IMR-90 (cell line): ENCODE results near the gene TRIM71. TPM values are rescaled to one million over a fixed set of nuclear protein-coding genes. Genes with fewer than 3 reads are reported as not detected.

ENCODE experiments used
- ATAC-seq: fragments of 200-7000 bp; cut with Tn5 transposase; 2 replicates; pipeline ENCODE4 v1.9.1; 2020; ENCODE audit warnings: low read depth, mild to moderate bottlenecking, moderate library complexity
- BruUV-seq: library from RNA; stranded (reverse); fragments of 400-500 nt; replicated peaks from 2 replicates; lab custom pipeline; 2021; lab: Mats Ljungman, UMichigan
- CTCF ChIA-PET: fragments of 300-600 bp; formaldehyde crosslinking; extraction: SDS; loops from one replicate; lab custom pipeline; 2021; ENCODE audit warnings: antibody characterized with exemption; lab: Yijun Ruan, JAX
- POLR2A ChIA-PET: fragments of 300-600 bp; sonication (Branson Sonifier 250); formaldehyde crosslinking; loops from one replicate; lab custom pipeline; 2022; ENCODE audit warnings: antibody characterized with exemption; ENCODE audit not compliant: unreplicated experiment; lab: Charles Lee
- DNase-seq: peaks from one replicate; pipeline ENCODE4 v3.0.0; 2013
- H2AFZ ChIP-seq: replicated peaks from 2 replicates; pipeline ENCODE3; 2013; ENCODE audit warnings: low read length, mild to moderate bottlenecking; ENCODE audit not compliant: poor library complexity
- H2AK5ac ChIP-seq: 2 replicates; pipeline ENCODE4 v1.6.1; 2013; ENCODE audit warnings: low read depth, low read length, inconsistent platforms
- H2AK9ac ChIP-seq: replicated peaks from 2 replicates; pipeline ENCODE3; 2013; ENCODE audit warnings: mild to moderate bottlenecking, low read depth, low read length, moderate library complexity; ENCODE audit not compliant: poor library complexity
- H2BK120ac ChIP-seq: 2 replicates; pipeline ENCODE4 v1.6.1; 2013; ENCODE audit warnings: low read depth, low read length, inconsistent platforms
- H2BK15ac ChIP-seq: 3 replicates; pipeline ENCODE4 v1.6.1; 2013; ENCODE audit warnings: low read depth, low read length, inconsistent platforms
- H2BK20ac ChIP-seq: 2 replicates; pipeline ENCODE4 v1.6.1; 2013; ENCODE audit warnings: low read depth, mild to moderate bottlenecking, inconsistent platforms, low read length, moderate library complexity
- H2BK5ac ChIP-seq: 2 replicates; pipeline ENCODE4 v1.6.1; 2013; ENCODE audit warnings: mild to moderate bottlenecking, low read depth, low read length, inconsistent platforms; ENCODE audit not compliant: poor library complexity, severe bottlenecking
- H3K14ac ChIP-seq: replicated peaks from 2 replicates; pipeline ENCODE4 v1.6.1; 2013; ENCODE audit warnings: low read depth, low read length, inconsistent platforms
- H3K18ac ChIP-seq: 2 replicates; pipeline ENCODE4 v1.6.1; 2013; ENCODE audit warnings: low read depth, low read length, control low read depth
- H3K23ac ChIP-seq: 2 replicates; pipeline ENCODE4 v1.6.1; 2013; ENCODE audit warnings: low read depth, low read length, inconsistent platforms
- H3K27ac ChIP-seq: 2 replicates; pipeline ENCODE4 v1.5.1; 2013; ENCODE audit warnings: mild to moderate bottlenecking, control low read depth, low read length; ENCODE audit not compliant: insufficient read depth
- H3K27me3 ChIP-seq: 2 replicates; pipeline ENCODE4 v1.6.1; 2013; ENCODE audit warnings: low read length; ENCODE audit not compliant: control insufficient read depth, insufficient read depth
- H3K36me3 ChIP-seq: 2 replicates; pipeline ENCODE4 v1.6.1; 2013; ENCODE audit warnings: low read length, mixed read lengths; ENCODE audit not compliant: control insufficient read depth, insufficient read depth
- H3K4ac ChIP-seq: 2 replicates; pipeline ENCODE4 v1.6.1; 2013; ENCODE audit warnings: low read depth, low read length, inconsistent platforms
- H3K4me1 ChIP-seq: 2 replicates; pipeline ENCODE4 v1.6.1; 2013; ENCODE audit warnings: low read length, mixed read lengths; ENCODE audit not compliant: control insufficient read depth, insufficient read depth
- H3K4me2 ChIP-seq: 2 replicates; pipeline ENCODE4 v1.6.1; 2013; ENCODE audit warnings: low read depth, mild to moderate bottlenecking, control low read depth, low read length, moderate library complexity
- H3K4me3 ChIP-seq: 2 replicates; pipeline ENCODE4 v1.5.1; 2013; ENCODE audit warnings: low read depth, mild to moderate bottlenecking, control low read depth, low read length, moderate library complexity; ENCODE audit not compliant: insufficient read depth
- H3K56ac ChIP-seq: 2 replicates; pipeline ENCODE4 v1.6.1; 2013; ENCODE audit warnings: low read length, inconsistent platforms; ENCODE audit not compliant: insufficient read depth; ENCODE audit errors: extremely low read depth
- H3K79me1 ChIP-seq, 2 experiments: 2 replicates each; pipeline ENCODE4 v1.6.1; 2013; ENCODE audit warnings: low read length in 2 of 2, inconsistent platforms in 1 of 2, low read depth in 1 of 2
- H3K9ac ChIP-seq: 2 replicates; pipeline ENCODE4 v1.6.1; 2013; ENCODE audit warnings: low read depth, low read length, control low read depth
- H3K9me1 ChIP-seq: 2 replicates; pipeline ENCODE4 v1.6.1; 2013; ENCODE audit warnings: low read length, inconsistent platforms; ENCODE audit not compliant: insufficient read depth
- H3K9me3 ChIP-seq: 2 replicates; pipeline ENCODE4 v1.6.1; 2013; ENCODE audit warnings: low read length; ENCODE audit not compliant: control insufficient read depth, insufficient read depth
- H4K20me1 ChIP-seq: 2 replicates; pipeline ENCODE4 v1.6.1; 2013; ENCODE audit warnings: low read length, inconsistent platforms; ENCODE audit not compliant: insufficient read depth
- H4K5ac ChIP-seq: 2 replicates; pipeline ENCODE4 v1.6.1; 2013; ENCODE audit warnings: mild to moderate bottlenecking, low read depth, low read length, control low read depth
- H4K8ac ChIP-seq, 2 experiments: 2 replicates each; pipeline ENCODE4 v1.6.1; 2013; ENCODE audit warnings: low read depth in 2 of 2, low read length in 2 of 2, control low read depth in 1 of 2, inconsistent platforms in 1 of 2
- H4K91ac ChIP-seq: 2 replicates; pipeline ENCODE4 v1.6.1; 2013; ENCODE audit warnings: low read depth, low read length, inconsistent platforms; ENCODE audit not compliant: insufficient read depth
- CEBPB ChIP-seq: IDR thresholded peaks from 2 replicates; pipeline ENCODE4 v1.6.1; 2012; ENCODE audit warnings: low read depth, low read length, improper control_type of control experiment
- CTCF ChIP-seq: conservative IDR thresholded peaks from 2 replicates; pipeline ENCODE4 v1.5.1; 2012; ENCODE audit warnings: mild to moderate bottlenecking, low read depth, low read length, improper control_type of control experiment
- FOS ChIP-seq: fragments of 150-350 bp; IDR thresholded peaks from 2 replicates; pipeline ENCODE4 v1.6.1; 2016; ENCODE audit warnings: low read depth, low read length
- MAZ ChIP-seq: IDR thresholded peaks from 2 replicates; pipeline ENCODE4 v1.6.1; 2012; ENCODE audit warnings: low read depth, mild to moderate bottlenecking, low read length, improper control_type of control experiment, moderate library complexity, borderline replicate concordance
- NFE2L2 ChIP-seq: fragments of 150-350 bp; IDR thresholded peaks from 2 replicates; pipeline ENCODE4 v1.6.1; 2016; ENCODE audit warnings: low read depth, mild to moderate bottlenecking, low read length
- POLR2A ChIP-seq: IDR thresholded peaks from 2 replicates; pipeline ENCODE4 v1.6.1; 2012; ENCODE audit warnings: mild to moderate bottlenecking, low read depth, low read length
- RAD21 ChIP-seq: IDR thresholded peaks from 2 replicates; pipeline ENCODE4 v1.6.1; 2012; ENCODE audit warnings: low read length, improper control_type of control experiment
- whole genome bisulfite sequencing, 2 experiments: methylation state at CpG; one replicate each; pipeline versions ENCODE4 v1.1.5 to v1.1.7; 2013; ENCODE audit warnings: missing lambda C conversion rate in 2 of 2; ENCODE audit not compliant: insufficient read length in 1 of 2; ENCODE audit errors: extremely low coverage in 2 of 2; 5-methylcytosine and 5-hydroxymethylcytosine counted together
- dilution Hi-C: fragments of 300-500 bp; cut with HindIII; formaldehyde crosslinking; loops from one replicate; pipeline ENCODE4 v1.14.3; 2018; ENCODE audit warnings: low sequenced_read_pairs; ENCODE audit not compliant: unreplicated experiment
- in situ Hi-C: fragments of 300-500 bp; cut with MboI; formaldehyde crosslinking; loops from 3 replicates; pipeline ENCODE4 v1.14.3; 2019; ENCODE audit warnings: low sequenced_read_pairs, inconsistent platforms, mixed read lengths
- intact Hi-C: fragments of 100-400 bp; cut with micrococcal nuclease; formaldehyde crosslinking; loops from 2 replicates; pipeline ENCODE4 v1.10.0; 2022
- polyA plus RNA-seq, 3 experiments: library from polyadenylated mRNA; depleted of rRNA; stranded (reverse); fragments of >200 nt; gene quantifications; 2 replicates each; pipeline ENCODE4 v1.2.3, GENCODE V29; 2012; ENCODE audit warnings: low replicate concordance in 1 of 3
- total RNA-seq: library from RNA; depleted of rRNA; stranded (reverse); fragments of >200 nt; gene quantifications from 2 replicates; pipeline ENCODE4 v1.2.3, GENCODE V29; 2012
- TF ChIP-seq, protein P1 (sequence below): fragments of 150-350 bp; IDR thresholded peaks from 2 replicates; pipeline ENCODE4 v1.6.1; 2016; ENCODE audit warnings: low read depth, mild to moderate bottlenecking, low read length, moderate library complexity, borderline replicate concordance
- TF ChIP-seq, protein P2 (sequence below): fragments of 150-350 bp; IDR thresholded peaks from 2 replicates; pipeline ENCODE4 v1.6.1; 2017; ENCODE audit warnings: mild to moderate bottlenecking, antibody characterized with exemption, low read length, low read depth

Gene TRIM71
- total and polyA plus RNA-seq, 2 of the 4 experiments (the other 2 are of a cell fraction) = not detected

DNA sequence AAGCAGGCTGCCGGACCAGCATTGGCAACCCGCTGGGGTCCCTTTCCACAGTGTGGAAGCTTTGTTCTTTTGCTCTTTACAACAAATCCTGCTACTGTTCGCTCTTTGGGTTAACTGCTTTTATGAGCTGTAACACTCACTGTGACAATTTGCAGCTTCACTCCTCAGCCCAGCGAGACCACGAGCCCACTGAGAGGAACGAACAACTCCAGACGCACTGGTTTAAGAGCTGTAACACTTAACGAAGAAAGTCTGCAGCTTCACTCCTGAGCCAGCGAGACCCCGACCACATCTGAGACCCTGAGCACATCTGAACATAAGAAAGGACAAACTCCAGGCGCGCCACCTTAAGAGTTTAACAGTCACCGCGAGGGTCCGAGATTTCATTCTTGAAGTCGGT lies 122.9 kb downstream of the TRIM71 start:
- no peak overlapping the region for H3K56ac ChIP-seq
- H3K4ac ChIP-seq = no peak overlapping the region
- no peak overlapping the region for H2BK15ac ChIP-seq
- H3K27ac ChIP-seq = no peak overlapping the region
- H2BK120ac ChIP-seq = no peak overlapping the region
- H4K91ac ChIP-seq = no peak overlapping the region
- H4K20me1 ChIP-seq = no peaks in the 10 kb centered on the region
- no peaks in the 10 kb centered on the region for H3K79me1 ChIP-seq
- H3K23ac ChIP-seq = no peak overlapping the region
- no peak overlapping the region for H3K4me3 ChIP-seq
- no TSS peak for BruUV-seq
- ATAC-seq = no peak
- intact Hi-C loops (no loop called here), dilution Hi-C loops (no loop called here), in situ Hi-C loops (no loop called here)
- H2BK20ac ChIP-seq = no peak overlapping the region
- H4K8ac ChIP-seq = no peak overlapping the region
- no peak for DNase-seq
- no peak overlapping the region for H3K18ac ChIP-seq
- H3K9me1 ChIP-seq = no peaks in the 10 kb centered on the region
- H2BK5ac ChIP-seq = no peak overlapping the region
- no peak overlapping the region for H2AK9ac ChIP-seq
- POLR2A ChIA-PET = no interaction called here
- H2AK5ac ChIP-seq = no peak overlapping the region
- no peaks in the 10 kb centered on the region for H3K4me1 ChIP-seq
- CTCF ChIA-PET = no interaction called here
- no peak overlapping the region for H4K5ac ChIP-seq
- H3K9me3 ChIP-seq = peaks cover 2% of the 10 kb centered on the region; the same call in 1 of the 2 replicates
- H3K4me2 ChIP-seq = no peak overlapping the region
- no peak for TF ChIP-seq CEBPB
- no peak for TF ChIP-seq FOS
- TF ChIP-seq, protein P1, sequence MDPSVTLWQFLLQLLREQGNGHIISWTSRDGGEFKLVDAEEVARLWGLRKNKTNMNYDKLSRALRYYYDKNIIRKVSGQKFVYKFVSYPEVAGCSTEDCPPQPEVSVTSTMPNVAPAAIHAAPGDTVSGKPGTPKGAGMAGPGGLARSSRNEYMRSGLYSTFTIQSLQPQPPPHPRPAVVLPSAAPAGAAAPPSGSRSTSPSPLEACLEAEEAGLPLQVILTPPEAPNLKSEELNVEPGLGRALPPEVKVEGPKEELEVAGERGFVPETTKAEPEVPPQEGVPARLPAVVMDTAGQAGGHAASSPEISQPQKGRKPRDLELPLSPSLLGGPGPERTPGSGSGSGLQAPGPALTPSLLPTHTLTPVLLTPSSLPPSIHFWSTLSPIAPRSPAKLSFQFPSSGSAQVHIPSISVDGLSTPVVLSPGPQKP = no peak
- no peak for TF ChIP-seq POLR2A
- no peak for TF ChIP-seq MAZ
- no peak for TF ChIP-seq RAD21
- TF ChIP-seq, protein P2, sequence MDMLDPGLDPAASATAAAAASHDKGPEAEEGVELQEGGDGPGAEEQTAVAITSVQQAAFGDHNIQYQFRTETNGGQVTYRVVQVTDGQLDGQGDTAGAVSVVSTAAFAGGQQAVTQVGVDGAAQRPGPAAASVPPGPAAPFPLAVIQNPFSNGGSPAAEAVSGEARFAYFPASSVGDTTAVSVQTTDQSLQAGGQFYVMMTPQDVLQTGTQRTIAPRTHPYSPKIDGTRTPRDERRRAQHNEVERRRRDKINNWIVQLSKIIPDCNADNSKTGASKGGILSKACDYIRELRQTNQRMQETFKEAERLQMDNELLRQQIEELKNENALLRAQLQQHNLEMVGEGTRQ = no peak
- TF ChIP-seq CTCF = no peak
- no peak for TF ChIP-seq NFE2L2
- H3K36me3 ChIP-seq = no peaks in the 10 kb centered on the region
- H3K14ac ChIP-seq = no peak overlapping the region
- H3K9ac ChIP-seq = no peak overlapping the region
- WGBS, 2 experiments = 93% methylated on average over 8 of the region's 16 CpGs; no CpG with 5 or more reads in 1 of the 2 experiments
- H3K27me3 ChIP-seq = peaks cover 7% of the 10 kb centered on the region
- no peak overlapping the region for H2AFZ ChIP-seq
